Colonic mucosa (tissue), 4 donors: ENCODE data around the gene LRRC14B. TPM values are rescaled to one million over a fixed set of nuclear protein-coding genes. Genes with fewer than 3 reads are reported as not detected.

ENCODE experiments used
- DNase-seq: peaks from one replicate; pipeline ENCODE4 v3.0.0-alpha.2; 2020
- H3K27ac ChIP-seq: fragments of 200-600 bp; one replicate; pipeline ENCODE4 v1.8.0; 2021
- H3K27me3 ChIP-seq: fragments of 200-600 bp; one replicate; pipeline ENCODE4 v1.8.0; 2021
- H3K36me3 ChIP-seq: fragments of 200-600 bp; one replicate; pipeline ENCODE4 v1.8.0; 2021
- H3K4me1 ChIP-seq: fragments of 200-600 bp; one replicate; pipeline ENCODE4 v1.8.0; 2021; ENCODE audit warnings: mild to moderate bottlenecking
- H3K4me3 ChIP-seq: fragments of 200-600 bp; one replicate; pipeline ENCODE4 v1.8.0; 2021
- H3K9ac ChIP-seq, 2 donors: one replicate each; pipeline ENCODE4 v1.7.0; 2013; ENCODE audit warnings: control low read depth in 2 of 2, low read depth in 2 of 2, low read length in 2 of 2
- H3K9me3 ChIP-seq: fragments of 200-600 bp; one replicate; pipeline ENCODE4 v1.8.0; 2021
- CTCF ChIP-seq: fragments of 200-600 bp; IDR thresholded peaks from one replicate; pipeline ENCODE4 v1.8.0; 2022; ENCODE audit warnings: antibody characterized with exemption, mild to moderate bottlenecking
- intact Hi-C: fragments of 100-400 bp; cut with DNase I; formaldehyde crosslinking; loops from one replicate; pipeline ENCODE4 v1.14.1; 2022
- total RNA-seq, 2 donors: library from RNA; stranded (reverse); fragmentation: NEBNext Ultra II Directional in 1 of 2; extraction: Animal tissue kit (Norgen Biotek cat#: 25700) in 1 of 2; gene quantifications; one replicate each; pipeline ENCODE4 v1.2.1, GENCODE V29; 2021
- donor health status: healthy.
- donor health status: DM: no; HTN: no; CAD: no.
- donor health status: DM: no; HTN: no; CAD: no.

Gene LRRC14B
- total RNA-seq, 2 donors from 2014 or later, result not detected

- Histone ChIP-seq H3K27ac (no peak overlapping the region), H3K9ac (no peak overlapping the region), H3K9me3 (no peaks in the 10 kb centered on the region), H3K36me3 (no peaks in the 10 kb centered on the region), H3K4me1 (no peaks in the 10 kb centered on the region), H3K27me3 (no peaks in the 10 kb centered on the region), H3K4me3 (no peak overlapping the region)
- intact Hi-C loops, result no loop called here
- no peak for DNase-seq
- no peak for TF ChIP-seq CTCF
Observed at GRCh38 chr5:145585-146323, 45.5 kb upstream of the LRRC14B start.

GRCh38 chr5:147751-148150 is 43.5 kb upstream of the LRRC14B start:
- H3K4me3 ChIP-seq, result no peak overlapping the region
- intact Hi-C loops, result no loop called here
- H3K4me1 ChIP-seq, result no peaks in the 10 kb centered on the region
- no peaks in the 10 kb centered on the region for H3K9me3 ChIP-seq
- H3K36me3 ChIP-seq, result no peaks in the 10 kb centered on the region
- H3K9ac ChIP-seq, result no peak overlapping the region
- no peak overlapping the region for H3K27ac ChIP-seq
- H3K27me3 ChIP-seq, result no peaks in the 10 kb centered on the region
- TF ChIP-seq CTCF, result no peak
- no peak for DNase-seq

- TF ChIP-seq CTCF, result no peak
- no peak overlapping the region for H3K27ac ChIP-seq
Observed at GRCh38 chr5:149745-150485, 41.4 kb upstream of the LRRC14B start.

GRCh38 chr5:150746-151145 is 40.5 kb upstream of the LRRC14B start:
- no peak overlapping the region for H3K9ac ChIP-seq
- no peaks in the 10 kb centered on the region for H3K36me3 ChIP-seq
- DNase-seq, result no peak
- H3K27me3 ChIP-seq, result no peaks in the 10 kb centered on the region
- intact Hi-C loops, result no loop called here
- TF ChIP-seq CTCF, result no peak
- no peaks in the 10 kb centered on the region for H3K4me1 ChIP-seq
- H3K27ac ChIP-seq, result no peak overlapping the region
- H3K4me3 ChIP-seq, result no peak overlapping the region
- no peaks in the 10 kb centered on the region for H3K9me3 ChIP-seq

More at GRCh38 chr5:149745-150485, 41.4 kb upstream of the LRRC14B start:
- Histone ChIP-seq H3K36me3 (no peaks in the 10 kb centered on the region), H3K9ac (no peak overlapping the region), H3K9me3 (no peaks in the 10 kb centered on the region), H3K4me3 (no peak overlapping the region), H3K27me3 (no peaks in the 10 kb centered on the region), H3K4me1 (no peaks in the 10 kb centered on the region)
- DNase-seq, result no peak
- intact Hi-C loops, result no loop called here

GRCh38 chr5:152077-152476 is 39.2 kb upstream of the LRRC14B start:
- intact Hi-C loops, result no loop called here
- H3K4me1 ChIP-seq, result no peaks in the 10 kb centered on the region
- H3K4me3 ChIP-seq, result no peak overlapping the region
- no peak overlapping the region for H3K9ac ChIP-seq
- H3K36me3 ChIP-seq, result no peaks in the 10 kb centered on the region
- DNase-seq, result no peak
- TF ChIP-seq CTCF, result no peak
- H3K9me3 ChIP-seq, result no peaks in the 10 kb centered on the region
- no peaks in the 10 kb centered on the region for H3K27me3 ChIP-seq
- H3K27ac ChIP-seq, result no peak overlapping the region
